Mucosa of stomach (tissue), 1 donor: Measurements from ENCODE around the gene QARS1.

Experiments
- H3K27me3 ChIP-seq: one replicate; pipeline ENCODE4 v1.7.0; 2013; ENCODE audit warnings: mild to moderate bottlenecking, low read length; ENCODE audit not compliant: control insufficient read depth, insufficient read depth
- H3K36me3 ChIP-seq: one replicate; pipeline ENCODE4 v1.7.0; 2013; ENCODE audit warnings: low read length; ENCODE audit not compliant: control insufficient read depth, insufficient read depth
- H3K4me1 ChIP-seq: one replicate; pipeline ENCODE4 v1.7.0; 2013; ENCODE audit warnings: mild to moderate bottlenecking, low read length; ENCODE audit not compliant: control insufficient read depth, insufficient read depth
- H3K4me3 ChIP-seq: one replicate; pipeline ENCODE4 v1.7.0; 2013; ENCODE audit warnings: low read length
- H3K9ac ChIP-seq: one replicate; pipeline ENCODE4 v1.7.0; 2013; ENCODE audit warnings: mild to moderate bottlenecking, low read length, moderate library complexity
- H3K9me3 ChIP-seq: one replicate; pipeline ENCODE4 v1.7.0; 2013; ENCODE audit warnings: mild to moderate bottlenecking, low read length, moderate library complexity; ENCODE audit not compliant: control insufficient read depth
- donor health status: Pancreatic carcinoma.

The QARS1 gene

GRCh38 chr3:49112262-49112661 lies 7.7 kb upstream of the QARS1 start:
- Histone ChIP-seq H3K9ac (no peak overlapping the region), H3K36me3 (peaks cover 61% of the 10 kb centered on the region), H3K9me3 (no peaks in the 10 kb centered on the region), H3K27me3 (no peaks in the 10 kb centered on the region), H3K4me3 (no peak overlapping the region), H3K4me1 (no peaks in the 10 kb centered on the region)

- Histone ChIP-seq H3K4me1 (no peaks in the 10 kb centered on the region), H3K9ac (no peak overlapping the region), H3K27me3 (no peaks in the 10 kb centered on the region), H3K36me3 (peaks cover 51% of the 10 kb centered on the region), H3K4me3 (no peak overlapping the region), H3K9me3 (no peaks in the 10 kb centered on the region)
Observed at GRCh38 chr3:49111347-49111746, 6.8 kb upstream of the QARS1 start.

GRCh38 chr3:49110780-49111179 lies 6.2 kb upstream of the QARS1 start:
- Histone ChIP-seq H3K9ac (no peak overlapping the region), H3K9me3 (no peaks in the 10 kb centered on the region), H3K4me1 (no peaks in the 10 kb centered on the region), H3K27me3 (no peaks in the 10 kb centered on the region), H3K4me3 (no peak overlapping the region), H3K36me3 (peaks cover 48% of the 10 kb centered on the region)

DNA sequence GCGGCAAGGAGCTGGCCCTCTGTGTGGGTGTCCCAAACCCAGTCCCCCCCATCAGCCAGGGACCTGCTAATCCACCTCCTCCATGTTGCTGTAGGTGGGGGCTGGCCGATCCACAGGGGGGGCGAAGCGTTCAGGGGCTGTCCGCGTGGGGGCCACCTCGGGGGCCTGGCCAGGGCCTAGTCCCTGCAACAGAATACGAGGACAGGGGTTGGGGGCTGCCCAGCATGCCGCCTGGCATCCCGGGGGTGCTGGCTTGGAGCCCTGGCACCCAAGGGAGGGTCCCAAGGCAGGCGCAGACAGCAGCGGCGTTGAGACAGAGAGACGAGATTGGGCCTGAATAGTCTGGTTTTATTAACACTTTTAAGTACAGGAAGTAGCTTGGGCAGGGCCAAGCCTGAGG lies 3.8 kb upstream of the QARS1 start:
- Histone ChIP-seq H3K9ac (peak overlapping the region; percentile 4), H3K27me3 (no peaks in the 10 kb centered on the region), H3K4me3 (no peak overlapping the region), H3K36me3 (peaks cover 32% of the 10 kb centered on the region), H3K9me3 (no peaks in the 10 kb centered on the region), H3K4me1 (peaks cover 12% of the 10 kb centered on the region)

DNA sequence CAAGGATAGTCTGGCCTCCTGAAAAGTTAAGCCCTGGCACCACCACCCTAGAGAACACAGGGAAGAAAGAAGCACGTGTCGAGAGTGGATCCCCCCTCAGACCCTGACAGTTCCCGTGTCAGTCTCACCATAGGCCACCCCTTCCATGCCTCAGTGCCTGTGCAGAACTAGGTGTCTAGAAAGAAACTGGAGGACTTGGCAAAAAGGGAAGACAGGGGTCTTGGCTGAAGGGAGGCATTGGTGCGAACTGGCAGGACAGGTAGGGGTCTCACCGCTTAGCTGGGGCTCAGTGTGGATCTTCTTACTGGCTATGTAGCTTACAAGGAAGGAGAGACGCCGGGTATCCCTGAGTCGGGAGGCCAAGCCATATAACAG lies 518 bp downstream of the QARS1 start:
- Histone ChIP-seq H3K36me3 (peaks cover 24% of the 10 kb centered on the region), H3K9me3 (no peaks in the 10 kb centered on the region), H3K27me3 (no peaks in the 10 kb centered on the region), H3K9ac (peak overlapping the region; percentile 81), H3K4me1 (peaks cover 14% of the 10 kb centered on the region), H3K4me3 (peak overlapping the region; percentile 73)

GRCh38 chr3:49100046-49100615 lies 4.4 kb downstream of the QARS1 start:
- Histone ChIP-seq H3K9me3 (no peaks in the 10 kb centered on the region), H3K9ac (no peak overlapping the region), H3K4me3 (no peak overlapping the region), H3K4me1 (peaks cover 13% of the 10 kb centered on the region), H3K36me3 (peaks cover 30% of the 10 kb centered on the region), H3K27me3 (no peaks in the 10 kb centered on the region)

DNA sequence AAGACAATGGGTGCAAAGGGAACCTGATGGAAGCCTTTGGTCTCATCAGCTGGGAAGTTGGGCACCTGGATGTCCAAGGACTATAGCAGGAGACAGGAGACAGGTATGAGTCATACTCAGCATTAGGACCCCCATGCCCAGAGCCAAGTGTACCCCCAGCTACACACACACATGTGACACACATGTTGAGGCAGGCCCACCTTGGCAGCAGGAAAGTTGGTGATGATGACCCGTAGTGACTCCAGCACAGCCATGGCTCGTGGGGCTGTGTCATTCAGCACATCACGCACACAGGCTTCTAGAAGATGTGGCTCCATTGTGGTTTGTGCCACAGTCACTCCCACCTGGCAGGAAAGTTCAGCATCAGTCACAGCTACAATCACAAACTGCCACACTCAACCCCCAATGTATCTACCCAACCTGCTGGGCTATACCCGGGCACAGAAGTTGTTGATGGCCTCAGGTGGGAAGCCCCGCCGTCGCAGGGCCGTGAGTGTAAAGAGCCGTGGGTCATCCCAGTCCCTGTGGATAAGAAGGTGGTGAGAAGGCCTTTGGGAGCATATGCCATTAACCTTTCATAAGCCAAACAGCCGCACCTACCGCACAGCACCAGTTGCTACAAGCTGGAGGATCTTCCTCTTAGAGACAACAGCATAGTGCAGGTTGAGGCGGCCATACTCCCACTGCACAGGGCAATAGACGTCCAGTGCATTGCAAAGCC lies 5.5 kb downstream of the QARS1 start:
- no peaks in the 10 kb centered on the region for H3K9me3 ChIP-seq
- H3K4me3 ChIP-seq, result no peak overlapping the region
- H3K4me1 ChIP-seq, result peaks cover 17% of the 10 kb centered on the region
- no peak overlapping the region for H3K9ac ChIP-seq
- no peaks in the 10 kb centered on the region for H3K27me3 ChIP-seq
- peaks cover 30% of the 10 kb centered on the region for H3K36me3 ChIP-seq

- Histone ChIP-seq H3K36me3 (peaks cover 30% of the 10 kb centered on the region), H3K9ac (no peak overlapping the region), H3K4me3 (no peak overlapping the region), H3K4me1 (peaks cover 10% of the 10 kb centered on the region), H3K27me3 (no peaks in the 10 kb centered on the region), H3K9me3 (no peaks in the 10 kb centered on the region)
Observed at GRCh38 chr3:49098429-49098828, 6.1 kb downstream of the QARS1 start.

DNA sequence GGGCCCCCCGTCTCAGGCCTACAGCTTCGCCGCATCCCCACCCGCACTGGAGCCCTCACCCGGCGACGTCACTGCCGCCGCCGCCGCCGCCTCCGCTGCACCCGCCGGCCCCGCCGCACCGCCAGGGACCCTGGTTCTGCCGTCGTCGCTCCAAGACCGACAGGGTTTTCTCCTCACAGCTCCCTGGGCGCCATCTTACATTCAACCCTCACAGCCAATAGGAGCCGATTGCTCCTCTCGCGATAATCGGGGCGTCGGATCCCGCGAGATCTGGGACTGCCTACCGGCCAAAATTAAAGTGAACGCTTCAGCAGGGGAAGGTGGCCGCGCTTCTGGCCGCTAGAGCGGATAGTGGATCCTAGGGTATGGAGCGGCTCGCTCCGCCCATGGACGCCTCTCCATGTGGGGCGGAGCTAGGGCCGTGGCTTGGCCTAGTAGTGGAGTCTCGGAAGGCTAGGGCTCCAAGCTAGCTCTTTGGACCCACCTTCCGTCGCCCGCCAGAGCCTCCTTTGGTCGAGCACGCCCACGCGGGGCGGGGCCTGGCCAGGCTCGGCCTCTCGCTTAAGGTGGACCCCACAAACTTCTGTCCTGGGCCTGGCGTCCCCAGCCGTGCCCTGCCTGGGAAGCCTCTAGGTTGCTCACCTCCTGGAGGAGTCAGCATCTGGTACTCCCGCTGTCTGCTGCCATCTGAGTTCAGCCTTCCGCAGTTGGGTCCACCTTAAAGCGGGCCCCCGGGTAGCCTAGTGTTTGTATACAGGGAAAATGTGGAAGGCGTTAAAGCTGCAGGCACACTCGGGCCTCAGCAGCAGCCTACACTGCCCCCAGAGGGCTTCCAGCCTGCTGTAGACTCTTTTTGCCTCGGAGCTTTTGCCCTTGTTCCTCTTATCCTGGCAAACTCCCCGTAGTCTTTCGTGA lies 10.4 kb downstream of the QARS1 start, which contains the start of gene QRICH1:
TSS of gene QRICH1 (minus strand) at position 219 of the 915 bp plus-strand sequence. CDS start 17,054 bp downstream, outside the sequence.
- H3K36me3 ChIP-seq, result peaks cover 7% of the 10 kb centered on the region

GRCh38 chr3:49092938-49093852 lies 11.4 kb downstream of the QARS1 start:
- Histone ChIP-seq H3K4me3 (peak overlapping the region; percentile 77), H3K36me3 (peaks cover 3% of the 10 kb centered on the region), H3K27me3 (no peaks in the 10 kb centered on the region), H3K4me1 (peaks cover 7% of the 10 kb centered on the region), H3K9me3 (no peaks in the 10 kb centered on the region), H3K9ac (peak overlapping the region; percentile 87)

More for the DNA sequence above, 10.4 kb downstream of the QARS1 start, which contains the start of gene QRICH1:
- Histone ChIP-seq H3K4me1 (peaks cover 7% of the 10 kb centered on the region), H3K27me3 (no peaks in the 10 kb centered on the region), H3K9me3 (no peaks in the 10 kb centered on the region), H3K9ac (peak within 1 kb of the TSS; percentile 87), H3K4me3 (peak within 1 kb of the TSS; percentile 77)

- Histone ChIP-seq H3K4me3 (no peak overlapping the region), H3K27me3 (no peaks in the 10 kb centered on the region), H3K9ac (no peak overlapping the region), H3K4me1 (no peaks in the 10 kb centered on the region), H3K36me3 (peaks cover 2% of the 10 kb centered on the region), H3K9me3 (no peaks in the 10 kb centered on the region)
Observed at GRCh38 chr3:49081429-49081828, 23.1 kb downstream of the QARS1 start.
